Bronchial epithelial cell (primary cell): Measurements from ENCODE around the gene NIN. TPM values are rescaled to one million over a fixed set of nuclear protein-coding genes. Genes with fewer than 3 reads are reported as not detected.

Experiments
- DNase-seq: peaks from one replicate; pipeline ENCODE4 v3.0.0-alpha.2; 2010; ENCODE audit warnings: low read depth
- FAIRE-seq: peaks from 2 replicates; lab custom pipeline; 2011; peaks lifted over from hg19 to GRCh38; lab: Jason Lieb, UNC
- H3K27me3 ChIP-seq: 2 replicates; pipeline ENCODE4 v1.5.1; 2011; ENCODE audit warnings: low read length; ENCODE audit not compliant: control insufficient read depth, insufficient read depth
- H3K36me3 ChIP-seq: 2 replicates; pipeline ENCODE4 v1.5.1; 2011; ENCODE audit warnings: low read length; ENCODE audit not compliant: control insufficient read depth, insufficient read depth
- H3K4me3 ChIP-seq: 2 replicates; pipeline ENCODE4 v1.5.1; 2011; ENCODE audit warnings: mild to moderate bottlenecking, low read depth, low read length, control low read depth
- total RNA-seq: library from RNA; depleted of rRNA; stranded (reverse); fragments of >200 nt; gene quantifications from 2 replicates; pipeline ENCODE4 v1.2.1, GENCODE V29; 2014
- TF ChIP-seq, protein P1 (sequence below): IDR thresholded peaks from 2 replicates; pipeline ENCODE4 v1.5.1; 2011; ENCODE audit warnings: mild to moderate bottlenecking, moderate library complexity, low read length, control low read depth, inconsistent platforms; ENCODE audit not compliant: insufficient read depth, severe bottlenecking

NIN gene
- total RNA-seq, 1 donor from 2014 or later, result 16.8 TPM

DNA sequence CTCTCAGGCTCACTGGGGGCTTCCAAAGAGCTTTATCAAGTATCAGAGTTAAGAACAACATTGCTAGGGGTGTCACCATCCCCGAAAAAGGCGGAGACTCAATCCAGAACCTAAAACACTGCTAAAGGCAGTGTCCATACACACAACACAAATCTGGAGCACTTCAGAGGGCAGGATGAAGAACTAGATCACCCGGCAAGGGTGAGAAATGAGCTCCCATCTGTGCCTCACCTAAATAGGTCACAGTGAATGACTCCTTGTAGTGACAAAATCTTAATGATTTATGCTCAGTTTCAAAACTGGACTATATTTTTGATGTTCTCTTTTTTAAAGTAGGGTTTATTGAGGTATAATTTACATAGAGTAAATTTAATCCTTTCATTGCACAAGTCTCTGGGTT is 25.6 kb downstream of the NIN start:
- no peak overlapping the region for H3K4me3 ChIP-seq
- FAIRE-seq (no peak), DNase-seq (no peak)
- H3K36me3 ChIP-seq, result no peaks in the 10 kb centered on the region
- H3K27me3 ChIP-seq, result no peaks in the 10 kb centered on the region
- TF ChIP-seq, protein P1, sequence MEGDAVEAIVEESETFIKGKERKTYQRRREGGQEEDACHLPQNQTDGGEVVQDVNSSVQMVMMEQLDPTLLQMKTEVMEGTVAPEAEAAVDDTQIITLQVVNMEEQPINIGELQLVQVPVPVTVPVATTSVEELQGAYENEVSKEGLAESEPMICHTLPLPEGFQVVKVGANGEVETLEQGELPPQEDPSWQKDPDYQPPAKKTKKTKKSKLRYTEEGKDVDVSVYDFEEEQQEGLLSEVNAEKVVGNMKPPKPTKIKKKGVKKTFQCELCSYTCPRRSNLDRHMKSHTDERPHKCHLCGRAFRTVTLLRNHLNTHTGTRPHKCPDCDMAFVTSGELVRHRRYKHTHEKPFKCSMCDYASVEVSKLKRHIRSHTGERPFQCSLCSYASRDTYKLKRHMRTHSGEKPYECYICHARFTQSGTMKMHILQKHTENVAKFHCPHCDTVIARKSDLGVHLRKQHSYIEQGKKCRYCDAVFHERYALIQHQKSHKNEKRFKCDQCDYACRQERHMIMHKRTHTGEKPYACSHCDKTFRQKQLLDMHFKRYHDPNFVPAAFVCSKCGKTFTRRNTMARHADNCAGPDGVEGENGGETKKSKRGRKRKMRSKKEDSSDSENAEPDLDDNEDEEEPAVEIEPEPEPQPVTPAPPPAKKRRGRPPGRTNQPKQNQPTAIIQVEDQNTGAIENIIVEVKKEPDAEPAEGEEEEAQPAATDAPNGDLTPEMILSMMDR, result no peak

DNA sequence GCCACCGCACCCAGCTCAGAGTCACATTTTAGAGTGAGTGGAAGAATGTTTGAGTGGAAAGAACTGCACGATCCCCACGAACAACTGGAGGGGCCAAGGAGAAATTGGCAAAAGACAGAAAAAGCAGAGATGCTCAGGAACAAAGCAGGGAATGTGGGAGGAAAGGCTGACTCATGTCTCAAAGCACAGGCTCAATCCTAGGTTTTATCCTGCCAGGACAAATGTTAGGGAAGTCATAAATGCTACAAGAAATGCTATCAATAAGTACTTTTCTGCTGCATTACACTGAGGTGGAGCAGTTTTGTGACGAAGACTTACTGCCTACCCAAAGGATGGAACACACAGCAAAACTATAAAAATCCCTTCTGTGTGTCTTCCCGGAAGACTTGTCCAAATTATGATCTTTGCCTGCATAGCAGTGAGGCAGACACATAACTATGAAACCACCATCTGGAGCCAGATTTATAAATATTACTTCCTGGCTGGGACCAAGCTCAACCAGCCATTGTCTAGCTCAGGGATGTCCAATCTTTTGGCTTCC is 26.7 kb downstream of the NIN start:
- Histone ChIP-seq H3K4me3 (no peak overlapping the region), H3K27me3 (no peaks in the 10 kb centered on the region), H3K36me3 (no peaks in the 10 kb centered on the region)
- FAIRE-seq (no peak), DNase-seq (no peak)
- TF ChIP-seq, protein P1, result no peak

DNA sequence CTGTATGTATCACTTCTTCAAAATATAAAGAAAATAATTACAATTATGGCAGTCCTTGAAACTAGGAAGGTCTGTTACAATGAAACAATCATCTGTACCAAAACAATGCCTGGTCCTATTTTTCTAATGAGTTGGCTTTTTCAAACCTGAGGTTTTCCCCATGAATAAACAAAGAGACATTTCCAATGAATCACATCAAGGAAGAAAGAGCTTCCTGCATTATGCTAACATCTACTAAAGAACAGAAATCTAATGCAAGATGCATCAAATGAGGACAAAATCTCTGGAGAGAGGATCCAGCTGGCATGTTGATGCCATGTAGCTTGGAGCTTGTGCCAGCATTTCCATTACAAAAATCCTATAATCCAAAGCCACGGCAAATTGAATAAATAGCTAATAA is 29.3 kb downstream of the NIN start:
- TF ChIP-seq, protein P1, result no peak
- Histone ChIP-seq H3K4me3 (no peak overlapping the region), H3K27me3 (no peaks in the 10 kb centered on the region), H3K36me3 (no peaks in the 10 kb centered on the region)
- DNase-seq (peak; percentile 74), FAIRE-seq (no peak)

DNA sequence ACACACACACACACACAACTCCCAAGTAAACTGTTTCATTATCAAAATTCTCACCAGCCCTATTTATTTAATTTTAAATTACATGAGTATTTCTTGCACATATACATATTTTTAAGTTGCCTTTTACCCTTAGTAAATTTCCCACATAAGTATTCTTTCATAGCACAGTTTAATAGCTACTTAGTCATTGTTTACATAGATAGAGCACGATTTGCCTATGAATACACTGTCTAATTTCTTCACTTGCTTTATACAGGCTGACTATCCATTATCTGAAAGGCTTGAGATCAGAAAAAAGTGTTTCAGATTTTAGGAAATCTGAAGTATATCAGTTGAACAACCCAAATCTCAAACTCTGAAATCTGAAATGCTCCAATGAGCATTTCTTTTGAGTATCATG is 30.9 kb downstream of the NIN start:
- DNase-seq, result peak; percentile 61

DNA sequence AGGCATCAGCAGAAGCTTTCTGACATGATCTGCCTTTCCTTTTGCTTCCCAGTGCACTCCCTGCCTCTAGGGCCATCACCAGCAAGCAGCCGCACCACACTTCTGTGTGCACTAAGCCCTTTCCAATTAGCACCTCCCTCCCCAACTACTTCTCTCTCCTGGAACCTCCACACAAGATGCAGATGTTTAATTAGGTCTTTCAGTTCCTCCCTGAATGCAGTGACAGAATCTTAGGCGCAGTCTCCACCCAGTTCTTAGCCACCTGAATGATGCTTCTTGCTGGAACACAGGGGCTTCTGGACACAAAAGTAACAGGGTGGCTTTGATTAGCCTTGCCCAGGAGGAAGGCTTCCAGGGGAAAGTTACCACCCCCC is 32.9 kb downstream of the NIN start:
- FAIRE-seq (no peak), DNase-seq (no peak)
- Histone ChIP-seq H3K4me3 (no peak overlapping the region), H3K27me3 (no peaks in the 10 kb centered on the region), H3K36me3 (no peaks in the 10 kb centered on the region)
- TF ChIP-seq, protein P1, result no peak

More for the DNA sequence above, 30.9 kb downstream of the NIN start:
- TF ChIP-seq, protein P1, result no peak
- Histone ChIP-seq H3K27me3 (no peaks in the 10 kb centered on the region), H3K4me3 (no peak overlapping the region), H3K36me3 (no peaks in the 10 kb centered on the region)
- no peak for FAIRE-seq
